HG03064 (cell line): ENCODE data around the gene HOXA3.

Experiments
- ATAC-seq: cut with Tn5 transposase; IDR thresholded peaks from one replicate; pipeline ENCODE4 v1.9.1; 2021; ENCODE audit warnings: low read depth; ENCODE audit not compliant: unreplicated experiment

Gene HOXA3

GRCh38 chr7:27151931-27152815, at the start of gene HOXA3:
Gene HOXA3, minus strand, starts transcription at chr7:27152583. Its CDS starts 41,943 bp downstream, at chr7:27110640.
- no peak for ATAC-seq

- no peak for ATAC-seq
Observed at GRCh38 chr7:27201580-27202017, 49.2 kb upstream of the HOXA3 start.

- no peak for ATAC-seq
Observed at GRCh38 chr7:27200761-27201579, 48.6 kb upstream of the HOXA3 start.

GRCh38 chr7:27199849-27200760, 47.7 kb upstream of the HOXA3 start, which contains the start of gene HOXA13:
Gene HOXA13, minus strand, starts transcription at chr7:27200091. Its CDS starts 14 bp downstream, at chr7:27200077.
- no peak for ATAC-seq

- ATAC-seq = no peak
Observed at GRCh38 chr7:27198871-27199801, 46.8 kb upstream of the HOXA3 start.

GRCh38 chr7:27198138-27198841, 45.9 kb upstream of the HOXA3 start:
- ATAC-seq = no peak

GRCh38 chr7:27197137-27198042, 45.0 kb upstream of the HOXA3 start:
- no peak for ATAC-seq

GRCh38 chr7:27196287-27196767, 43.9 kb upstream of the HOXA3 start:
- ATAC-seq = no peak

GRCh38 chr7:27194686-27195379, 42.5 kb upstream of the HOXA3 start:
- no peak for ATAC-seq

- no peak for ATAC-seq
Observed at GRCh38 chr7:27194002-27194352, 41.6 kb upstream of the HOXA3 start.

GRCh38 chr7:27193335-27194001, 41.1 kb upstream of the HOXA3 start:
- no peak for ATAC-seq

- ATAC-seq = no peak
Observed at GRCh38 chr7:27192546-27193334, 40.4 kb upstream of the HOXA3 start.

GRCh38 chr7:27191833-27192545, 39.6 kb upstream of the HOXA3 start:
- no peak for ATAC-seq

GRCh38 chr7:27191161-27191731, 38.9 kb upstream of the HOXA3 start:
- no peak for ATAC-seq
